ENCODE data around the gene EMCN. TPM values are rescaled to one million over a fixed set of nuclear protein-coding genes. Genes with fewer than 3 reads are reported as not detected.

EMCN gene
- total RNA-seq, 1 experiment from 2014 or later = not detected

GRCh38 chr4:100466501-100466900 lies 51.3 kb downstream of the EMCN start:
- RAD21 ChIA-PET (ENCODE audit: low non-redundant PET in 1 of 2, low total read pairs in 2 of 2, uncharacterized antibody in 2 of 2, unreplicated experiment in 2 of 2) = no interaction called here
- ATAC-seq = no peak

More at GRCh38 chr4:100466501-100466900, 51.3 kb downstream of the EMCN start:
- no peaks in the 10 kb centered on the region for H3K79me2 ChIP-seq (ENCODE audit: insufficient read depth, low read length)
- no peak overlapping the region for H2AFZ ChIP-seq (ENCODE audit: low read depth, low read length, poor library complexity, severe bottlenecking)
- CTCF ChIA-PET = no interaction called here
- H3K9me2 ChIP-seq (ENCODE audit: insufficient read depth) = no peaks in the 10 kb centered on the region
- no peak overlapping the region for H3K27ac ChIP-seq (ENCODE audit: low read depth, low read length)
- no peaks in the 10 kb centered on the region for H3K27me3 ChIP-seq (ENCODE audit: insufficient read depth, low read length)
- H3K36me3 ChIP-seq (ENCODE audit: control insufficient read depth in 1 of 2, insufficient read depth in 2 of 2, low read length in 2 of 2) = no peaks in the 10 kb centered on the region
- H3K4me1 ChIP-seq (ENCODE audit: control insufficient read depth in 1 of 2, insufficient read depth in 2 of 2, low read length in 2 of 2) = no peaks in the 10 kb centered on the region
- no peak overlapping the region for H3K4me3 ChIP-seq (replicated peaks in 1 of 2; ENCODE audit: low read depth in 1 of 2, low read length in 2 of 2)
- intact Hi-C loops (cut with micrococcal nuclease) = no loop called here
- POLR2A ChIA-PET = no interaction called here
- DNase-seq (ENCODE audit: low read depth, low spot score) = no peak
- TF ChIP-seq SP1 (IDR thresholded peaks at IDR 0.05; ENCODE audit: low read depth) (no peak), RAD21 (IDR thresholded peaks at IDR 0.05; ENCODE audit: low read depth) (no peak), CBX3 (IDR thresholded peaks at IDR 0.05; ENCODE audit: low read depth) (no peak), MAX (IDR thresholded peaks at IDR 0.05) (no peak), TCF7L2 (IDR thresholded peaks at IDR 0.05; ENCODE audit: borderline replicate concordance, extremely low read depth, insufficient read depth, insufficient read length) (no peak), YY1 (IDR thresholded peaks at IDR 0.05; ENCODE audit: extremely low read depth, insufficient replicate concordance, low read depth, low read length) (no peak), EZH2phosphoT487 (IDR thresholded peaks at IDR 0.05; ENCODE audit: borderline replicate concordance) (no peak), SRF (IDR thresholded peaks at IDR 0.05; ENCODE audit: low read depth) (no peak), EZH2 (IDR thresholded peaks at IDR 0.05) (no peak), JUND (IDR thresholded peaks at IDR 0.05) (no peak), CEBPB (IDR thresholded peaks at IDR 0.05; ENCODE audit: low read depth) (no peak), ZNF274 (IDR thresholded peaks at IDR 0.05; ENCODE audit: low read depth, low read length) (no peak), CTCF (IDR thresholded peaks at IDR 0.05 in 2 of 3, conservative IDR thresholded peaks at IDR 0.05 in 1 of 3; ENCODE audit: borderline replicate concordance in 1 of 3, insufficient read depth in 1 of 3, low read depth in 2 of 3, low read length in 2 of 3) (no peak)
- no peak overlapping the region for H3K4me2 ChIP-seq (ENCODE audit: low read length)
- BruUV-seq (replicated peaks) = no TSS peak
- H4K20me1 ChIP-seq (ENCODE audit: insufficient read depth) = no peaks in the 10 kb centered on the region
- peaks cover 0 to 4% of the 10 kb centered on the region in 2 experiments; a peak in 1 of 4 replicates for H3K9me3 ChIP-seq (ENCODE audit: control insufficient read depth in 1 of 2, insufficient read depth in 1 of 2, low read depth in 1 of 2, low read length in 2 of 2)
- no peak overlapping the region for H3K9ac ChIP-seq (ENCODE audit: low read length)

All from HCT116 (cell line).